Nephron (organoid): Measurements from ENCODE around the gene IL17C.

ENCODE experiments used
- H3K27ac Mint-ChIP-seq, 3 experiments: 2 replicates each; pipeline ENCODE4 v1.8.0; 2020; ENCODE audit warnings: mixed read lengths in 3 of 3, mild to moderate bottlenecking in 2 of 3, moderate library complexity in 1 of 3
- H3K27me3 Mint-ChIP-seq: 2 replicates; pipeline ENCODE4 v1.8.0; 2021; ENCODE audit warnings: low read depth, mild to moderate bottlenecking, moderate library complexity, mixed read lengths
- H3K36me3 Mint-ChIP-seq: 2 replicates; pipeline ENCODE4 v1.8.0; 2020; ENCODE audit warnings: low read depth, mixed read lengths
- H3K4me1 Mint-ChIP-seq: 2 replicates; pipeline ENCODE4 v1.8.0; 2020; ENCODE audit warnings: mixed read lengths
- H3K4me3 Mint-ChIP-seq, 3 experiments: 2 replicates each; pipeline ENCODE4 v1.8.0; 2020; ENCODE audit warnings: mild to moderate bottlenecking in 3 of 3, mixed read lengths in 3 of 3, moderate library complexity in 2 of 3
- H3K9me3 Mint-ChIP-seq: 2 replicates; pipeline ENCODE4 v1.8.0; 2020; ENCODE audit warnings: mixed read lengths
- CTCF ChIP-seq, 3 experiments: fragments of 200-600 bp; sonication (generic); IDR thresholded peaks; one replicate each; pipeline ENCODE4 v1.5.0; 2021; ENCODE audit warnings: antibody characterized with exemption in 3 of 3; ENCODE audit not compliant: unreplicated experiment in 3 of 3

Gene IL17C

GRCh38 chr16:88599092-88599733, 39.2 kb upstream of the IL17C start:
- Mint-ChIP-seq H3K27me3 (no peaks in the 10 kb centered on the region), H3K4me1 (no peaks in the 10 kb centered on the region), H3K27ac (no peak overlapping the region), H3K9me3 (no peaks in the 10 kb centered on the region), H3K36me3 (peaks cover 47% of the 10 kb centered on the region), H3K4me3 (no peak overlapping the region)
- TF ChIP-seq CTCF (IDR thresholded peaks at IDR 0.05; ENCODE audit: unreplicated experiment in 3 of 3) = no peak

DNA sequence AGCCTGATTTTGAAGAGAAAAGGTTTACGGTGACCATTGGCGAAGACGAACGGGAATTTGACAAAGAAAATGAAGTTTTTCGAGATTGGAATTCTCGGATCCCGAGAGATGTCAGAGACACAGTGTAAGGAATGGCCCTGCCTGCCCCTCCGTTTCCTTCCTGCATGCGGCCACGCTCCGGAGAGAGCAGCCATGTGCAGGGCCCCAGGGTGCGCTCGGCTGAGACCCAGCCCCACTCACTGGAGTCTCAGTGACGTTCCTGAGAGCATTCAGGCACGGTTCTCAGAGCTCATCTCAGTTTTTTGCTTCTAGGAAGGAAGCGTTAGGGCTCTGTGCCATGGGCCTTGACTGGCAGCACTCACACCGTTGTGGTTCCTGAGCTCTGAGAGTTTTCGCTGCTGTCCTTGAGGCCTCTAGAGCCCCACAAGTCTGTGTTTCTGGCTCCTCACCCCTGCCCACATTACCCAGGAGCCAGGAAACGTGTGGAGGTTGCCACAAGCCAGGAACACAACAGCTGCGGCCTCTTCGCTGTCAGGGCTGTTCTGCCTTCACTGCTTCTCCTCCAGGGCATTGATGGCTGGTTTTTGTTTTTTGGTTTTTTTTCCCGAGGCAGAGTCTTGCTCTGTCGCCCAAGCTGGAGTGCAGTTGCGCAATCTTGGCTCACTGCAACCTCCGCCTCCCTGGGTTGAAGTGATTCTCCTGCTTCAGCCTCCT, 38.4 kb upstream of the IL17C start:
- no peaks in the 10 kb centered on the region for H3K9me3 Mint-ChIP-seq
- H3K4me1 Mint-ChIP-seq = no peaks in the 10 kb centered on the region
- peaks cover 48% of the 10 kb centered on the region for H3K36me3 Mint-ChIP-seq
- no peak overlapping the region for H3K4me3 Mint-ChIP-seq
- no peak for TF ChIP-seq CTCF (IDR thresholded peaks at IDR 0.05; ENCODE audit: unreplicated experiment in 3 of 3)
- no peak overlapping the region for H3K27ac Mint-ChIP-seq
- H3K27me3 Mint-ChIP-seq = no peaks in the 10 kb centered on the region

GRCh38 chr16:88600539-88600896, 37.9 kb upstream of the IL17C start:
- H3K4me3 Mint-ChIP-seq = no peak overlapping the region
- no peaks in the 10 kb centered on the region for H3K9me3 Mint-ChIP-seq
- H3K4me1 Mint-ChIP-seq = no peaks in the 10 kb centered on the region
- H3K36me3 Mint-ChIP-seq = peaks cover 45% of the 10 kb centered on the region
- TF ChIP-seq CTCF (IDR thresholded peaks at IDR 0.05; ENCODE audit: unreplicated experiment in 3 of 3) = no peak
- no peaks in the 10 kb centered on the region for H3K27me3 Mint-ChIP-seq
- H3K27ac Mint-ChIP-seq = no peak overlapping the region

DNA sequence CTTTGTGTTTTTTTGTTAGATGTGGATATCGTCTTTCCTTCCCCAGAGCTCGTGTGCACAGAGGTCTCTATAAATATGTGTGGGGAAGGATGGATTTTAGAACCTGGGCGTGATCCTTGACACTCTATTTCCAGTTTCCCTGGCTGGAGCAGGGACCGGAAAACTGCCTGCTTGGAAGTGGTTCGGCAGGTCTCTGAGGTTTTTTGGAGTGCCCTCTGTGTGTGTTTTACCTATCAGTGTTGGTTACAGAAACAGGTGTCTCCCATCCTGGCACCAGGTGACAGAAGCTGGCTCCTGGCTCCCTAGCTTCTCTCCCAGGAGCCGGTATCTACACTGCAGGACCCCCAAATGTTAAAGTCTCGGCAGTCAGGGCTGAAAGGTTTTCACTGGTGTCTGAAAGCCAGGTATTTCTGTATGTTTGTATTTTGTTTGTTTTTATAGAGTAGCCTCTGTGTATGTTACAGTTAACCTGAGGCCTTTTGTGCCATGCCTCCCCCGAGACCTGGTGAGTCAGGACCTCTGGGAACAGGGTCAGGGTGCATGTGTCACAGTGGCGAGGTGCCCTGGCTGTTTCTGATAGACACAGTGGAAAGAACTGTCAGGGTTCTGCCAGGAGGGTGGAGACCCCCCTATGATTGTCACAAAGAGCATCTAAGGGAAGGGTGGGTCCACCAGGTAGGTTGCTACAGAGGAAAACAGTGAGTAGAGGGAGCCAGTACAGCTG, 36.9 kb upstream of the IL17C start:
- no peaks in the 10 kb centered on the region for H3K4me1 Mint-ChIP-seq
- peaks cover 54% of the 10 kb centered on the region for H3K36me3 Mint-ChIP-seq
- no peaks in the 10 kb centered on the region for H3K9me3 Mint-ChIP-seq
- H3K27ac Mint-ChIP-seq = no peak overlapping the region
- no peak for TF ChIP-seq CTCF (IDR thresholded peaks at IDR 0.05; ENCODE audit: unreplicated experiment in 3 of 3)
- no peaks in the 10 kb centered on the region for H3K27me3 Mint-ChIP-seq
- H3K4me3 Mint-ChIP-seq = no peak overlapping the region

- H3K27me3 Mint-ChIP-seq = no peaks in the 10 kb centered on the region
- H3K9me3 Mint-ChIP-seq = no peaks in the 10 kb centered on the region
- no peak overlapping the region for H3K4me3 Mint-ChIP-seq
- H3K4me1 Mint-ChIP-seq = no peaks in the 10 kb centered on the region
- peaks cover 58% of the 10 kb centered on the region for H3K36me3 Mint-ChIP-seq
- TF ChIP-seq CTCF (IDR thresholded peaks at IDR 0.05; ENCODE audit: unreplicated experiment in 3 of 3) = no peak
- H3K27ac Mint-ChIP-seq = no peak overlapping the region
Measured at GRCh38 chr16:88602091-88602490, 36.3 kb upstream of the IL17C start.
